Measurements from ENCODE around the gene CDH4.

Gene CDH4

GRCh38 chr20:61679473-61679872 lies 427.4 kb downstream of the CDH4 start:
- DNase-seq (ENCODE audit: low spot score): no peak
- in situ Hi-C loops (cut with MboI; ENCODE audit: low sequenced_read_pairs, unreplicated experiment): no loop called here
- no peak for TF ChIP-seq CTCF (IDR thresholded peaks at IDR 0.05; ENCODE audit: borderline replicate concordance, control extremely low read depth, extremely low read depth, insufficient read depth, missing control alignments)

GRCh38 chr20:61680096-61680495 lies 428.0 kb downstream of the CDH4 start:
- TF ChIP-seq CTCF (IDR thresholded peaks at IDR 0.05; ENCODE audit: borderline replicate concordance, control extremely low read depth, extremely low read depth, insufficient read depth, missing control alignments): no peak
- DNase-seq (ENCODE audit: low spot score): no peak
- in situ Hi-C loops (cut with MboI; ENCODE audit: low sequenced_read_pairs, unreplicated experiment): no loop called here

GRCh38 chr20:61682114-61682995 lies 430.3 kb downstream of the CDH4 start:
- in situ Hi-C loops (cut with MboI; ENCODE audit: low sequenced_read_pairs, unreplicated experiment): no loop called here
- DNase-seq (ENCODE audit: low spot score): no peak
- no peak for TF ChIP-seq CTCF (IDR thresholded peaks at IDR 0.05; ENCODE audit: borderline replicate concordance, control extremely low read depth, extremely low read depth, insufficient read depth, missing control alignments)

- TF ChIP-seq CTCF (IDR thresholded peaks at IDR 0.05; ENCODE audit: borderline replicate concordance, control extremely low read depth, extremely low read depth, insufficient read depth, missing control alignments): no peak
These were observed 431.1 kb downstream of the CDH4 start for GRCh38 chr20:61682996-61683681.

GRCh38 chr20:61683721-61684120 lies 431.7 kb downstream of the CDH4 start:
- in situ Hi-C loops (cut with MboI; ENCODE audit: low sequenced_read_pairs, unreplicated experiment): no loop called here
- DNase-seq (ENCODE audit: low spot score): no peak

More at GRCh38 chr20:61682996-61683681, 431.1 kb downstream of the CDH4 start:
- no peak for DNase-seq (ENCODE audit: low spot score)
- in situ Hi-C loops (cut with MboI; ENCODE audit: low sequenced_read_pairs, unreplicated experiment): no loop called here

GRCh38 chr20:61684136-61684535 lies 432.1 kb downstream of the CDH4 start:
- TF ChIP-seq CTCF (IDR thresholded peaks at IDR 0.05; ENCODE audit: borderline replicate concordance, control extremely low read depth, extremely low read depth, insufficient read depth, missing control alignments): no peak
- in situ Hi-C loops (cut with MboI; ENCODE audit: low sequenced_read_pairs, unreplicated experiment): no loop called here
- no peak for DNase-seq (ENCODE audit: low spot score)

More at GRCh38 chr20:61683721-61684120, 431.7 kb downstream of the CDH4 start:
- TF ChIP-seq CTCF (IDR thresholded peaks at IDR 0.05; ENCODE audit: borderline replicate concordance, control extremely low read depth, extremely low read depth, insufficient read depth, missing control alignments): no peak
